Activated CD4-positive, alpha-beta memory T cell treated with anti-CD3 and anti-CD28 coated beads for 36 hours (primary cell): ENCODE results near the gene RAB1A. TPM values are rescaled to one million over a fixed set of nuclear protein-coding genes. Genes with fewer than 3 reads are reported as not detected.

ENCODE experiments used
- CTCF ChIA-PET: fragments of 350-600 bp; sonication (Branson Sonifier 250); formaldehyde crosslinking; loops from one replicate; lab custom pipeline; 2021; ENCODE audit warnings: antibody characterized with exemption, inconsistent platforms; lab: Charles Lee
- POLR2A ChIA-PET: fragments of 350-600 bp; sonication (Branson Sonifier 250); formaldehyde crosslinking; loops from one replicate; lab custom pipeline; 2021; ENCODE audit warnings: antibody characterized with exemption; lab: Charles Lee
- DNase-seq: peaks from one replicate; pipeline ENCODE4 v3.0.0-alpha.2; 2020
- H3K27ac Mint-ChIP-seq: one replicate; pipeline ENCODE4 v1.8.0; 2021; ENCODE audit warnings: mixed read lengths
- H3K27me3 Mint-ChIP-seq: one replicate; pipeline ENCODE4 v1.8.0; 2021; ENCODE audit warnings: mixed read lengths
- H3K36me3 Mint-ChIP-seq: one replicate; pipeline ENCODE4 v1.8.0; 2021; ENCODE audit warnings: mixed read lengths
- H3K4me1 Mint-ChIP-seq: one replicate; pipeline ENCODE4 v1.8.0; 2021; ENCODE audit warnings: low read depth, mixed read lengths
- H3K4me3 Mint-ChIP-seq: one replicate; pipeline ENCODE4 v1.8.0; 2021; ENCODE audit warnings: mild to moderate bottlenecking, mixed read lengths
- H3K9me3 Mint-ChIP-seq: one replicate; pipeline ENCODE4 v1.8.0; 2021; ENCODE audit warnings: mixed read lengths
- intact Hi-C: fragments of 100-400 bp; cut with micrococcal nuclease; formaldehyde crosslinking; loops from one replicate; pipeline ENCODE4 v1.15.1; 2023
- total RNA-seq, 2 experiments: library from RNA; stranded (reverse); gene quantifications; one replicate each; pipeline ENCODE4 v1.2.3, GENCODE V29; 2021

The RAB1A gene
- total RNA-seq, 2 experiments from 2014 or later: 84.3 to 84.5 TPM

- Mint-ChIP-seq H3K27ac (no peak overlapping the region), H3K27me3 (no peaks in the 10 kb centered on the region), H3K9me3 (no peaks in the 10 kb centered on the region), H3K4me1 (no peaks in the 10 kb centered on the region), H3K4me3 (no peak overlapping the region), H3K36me3 (peaks cover 28% of the 10 kb centered on the region)
- intact Hi-C loops: no loop called here
- ChIA-PET POLR2A (no interaction called here), CTCF (no interaction called here)
- DNase-seq: no peak
These were observed 48.6 kb downstream of the RAB1A start for GRCh38 chr2:65081232-65081685.

- Mint-ChIP-seq H3K9me3 (no peaks in the 10 kb centered on the region), H3K36me3 (peaks cover 21% of the 10 kb centered on the region), H3K27me3 (no peaks in the 10 kb centered on the region), H3K4me1 (no peaks in the 10 kb centered on the region), H3K27ac (no peak overlapping the region), H3K4me3 (no peak overlapping the region)
- DNase-seq: no peak
- intact Hi-C loops: no loop called here
- POLR2A ChIA-PET: no interaction called here
- CTCF ChIA-PET: no interaction called here
These were observed 50.9 kb downstream of the RAB1A start for GRCh38 chr2:65079017-65079416.

GRCh38 chr2:65077898-65078297 lies 52.0 kb downstream of the RAB1A start:
- ChIA-PET POLR2A (interaction anchor here (0.5 kb wide), 1 partner anchor 73 kb away, joined by 3 read pairs; no protein-coding TSS in a partner anchor), CTCF (interaction anchor here (0.9 kb wide), 1 partner anchor 52 kb away, joined by 3 read pairs; the partner anchor contains the start of gene RAB1A)
- Mint-ChIP-seq H3K36me3 (peaks cover 17% of the 10 kb centered on the region), H3K27ac (no peak overlapping the region), H3K4me3 (no peak overlapping the region), H3K27me3 (no peaks in the 10 kb centered on the region), H3K4me1 (peaks cover under 1% of the 10 kb centered on the region), H3K9me3 (no peaks in the 10 kb centered on the region)
- no peak for DNase-seq
- intact Hi-C loops: no loop called here

DNA sequence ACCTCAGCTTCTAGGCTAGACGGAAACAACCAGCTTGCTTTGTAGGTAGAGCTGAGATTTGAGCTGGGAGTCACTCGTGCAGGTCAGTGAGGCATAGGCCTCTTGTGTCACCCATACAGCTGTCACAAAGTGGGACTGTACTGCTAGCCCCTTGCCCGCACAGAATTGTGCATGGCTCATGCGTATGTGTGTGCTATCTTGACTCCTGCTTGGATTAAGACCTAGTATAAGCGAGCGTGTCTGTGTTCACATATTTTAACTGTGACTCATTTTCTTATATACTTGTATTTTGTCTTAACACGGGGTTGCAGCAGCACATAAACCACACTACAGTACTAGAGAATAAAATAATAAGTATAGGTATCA lies 53.6 kb downstream of the RAB1A start:
- DNase-seq: no peak
- peaks cover 17% of the 10 kb centered on the region for H3K36me3 Mint-ChIP-seq
- intact Hi-C loops: no loop called here

GRCh38 chr2:65075605-65076344 lies 54.1 kb downstream of the RAB1A start:
- Mint-ChIP-seq H3K27ac (peak overlapping the region; percentile 14), H3K9me3 (no peaks in the 10 kb centered on the region), H3K36me3 (peaks cover 18% of the 10 kb centered on the region), H3K27me3 (no peaks in the 10 kb centered on the region), H3K4me3 (no peak overlapping the region), H3K4me1 (peaks cover 13% of the 10 kb centered on the region)
- ChIA-PET POLR2A (no interaction called here), CTCF (interaction anchor here (1.2 to 1.3 kb wide), 2 partner anchors 11 to 93 kb away, joined by 3 to 4 read pairs; no protein-coding TSS in a partner anchor)
- intact Hi-C loops: no loop called here
- no peak for DNase-seq

More for the DNA sequence above, 53.6 kb downstream of the RAB1A start:
- Mint-ChIP-seq H3K27ac (peak overlapping the region; percentile 14), H3K9me3 (no peaks in the 10 kb centered on the region), H3K27me3 (no peaks in the 10 kb centered on the region), H3K4me1 (peaks cover 10% of the 10 kb centered on the region), H3K4me3 (no peak overlapping the region)
- ChIA-PET CTCF (interaction anchor here (1.2 to 1.3 kb wide), 2 partner anchors 12 to 93 kb away, joined by 3 to 4 read pairs; no protein-coding TSS in a partner anchor), POLR2A (no interaction called here)

- CTCF ChIA-PET: interaction anchor here (0.6 to 1.4 kb wide), 3 partner anchors 10 to 17 kb away, joined by 3 to 4 read pairs (median 4); no protein-coding TSS in a partner anchor
These were observed 54.7 kb downstream of the RAB1A start for GRCh38 chr2:65075176-65075575.

DNA sequence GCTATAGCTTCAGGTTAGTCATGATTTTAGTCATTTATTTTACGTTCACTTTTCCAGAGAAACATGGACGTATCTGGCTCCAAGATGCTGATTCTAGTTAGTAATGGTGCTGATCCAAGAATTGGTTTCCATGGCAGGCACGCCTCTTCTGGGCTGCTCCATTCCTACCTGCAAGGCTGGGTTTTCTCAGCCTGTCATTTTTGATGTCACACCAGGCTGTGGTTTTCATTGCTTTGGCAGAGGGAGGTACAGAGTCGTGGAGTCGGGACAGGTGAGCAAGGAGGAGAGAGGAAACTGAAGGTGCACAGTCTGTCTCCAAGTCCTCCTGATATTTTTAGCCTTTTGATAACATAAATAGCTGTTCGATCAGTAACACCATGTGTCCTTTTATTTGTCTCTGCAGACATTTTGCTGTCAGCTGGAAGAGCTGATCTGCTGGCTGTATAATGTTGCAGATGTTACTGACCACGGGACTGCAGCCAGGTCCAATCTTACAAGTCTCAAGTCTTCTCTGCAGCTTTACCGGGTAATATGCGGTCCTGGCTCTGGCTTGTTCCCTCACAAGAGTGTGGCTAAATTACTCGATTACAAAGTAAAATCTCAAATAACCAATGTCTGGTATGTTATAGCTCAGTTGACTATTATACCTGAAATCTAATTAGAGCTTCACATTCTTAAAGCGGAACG lies 55.9 kb downstream of the RAB1A start:
- H3K9me3 Mint-ChIP-seq: no peaks in the 10 kb centered on the region
- peaks cover 18% of the 10 kb centered on the region for H3K4me1 Mint-ChIP-seq
- no peak for DNase-seq
- no peak overlapping the region for H3K4me3 Mint-ChIP-seq
- no peak overlapping the region for H3K27ac Mint-ChIP-seq
- no peaks in the 10 kb centered on the region for H3K27me3 Mint-ChIP-seq
- intact Hi-C loops: no loop called here
- POLR2A ChIA-PET: interaction anchor here (1.1 to 1.5 kb wide), 2 partner anchors 9 to 11 kb away, joined by 3 read pairs; no protein-coding TSS in a partner anchor
- H3K36me3 Mint-ChIP-seq: peaks cover 12% of the 10 kb centered on the region
- CTCF ChIA-PET: interaction anchor here (1.1 to 1.4 kb wide), 3 partner anchors 9 to 113 kb away, joined by 3 to 5 read pairs (median 3); no protein-coding TSS in a partner anchor

More at GRCh38 chr2:65075176-65075575, 54.7 kb downstream of the RAB1A start:
- Mint-ChIP-seq H3K9me3 (no peaks in the 10 kb centered on the region), H3K4me3 (no peak overlapping the region), H3K4me1 (peaks cover 18% of the 10 kb centered on the region), H3K36me3 (peaks cover 17% of the 10 kb centered on the region), H3K27me3 (no peaks in the 10 kb centered on the region), H3K27ac (no peak overlapping the region)
- no peak for DNase-seq
- intact Hi-C loops: no loop called here
- POLR2A ChIA-PET: interaction anchor here (1.1 to 1.5 kb wide), 2 partner anchors 10 kb away, joined by 3 read pairs; no protein-coding TSS in a partner anchor

DNA sequence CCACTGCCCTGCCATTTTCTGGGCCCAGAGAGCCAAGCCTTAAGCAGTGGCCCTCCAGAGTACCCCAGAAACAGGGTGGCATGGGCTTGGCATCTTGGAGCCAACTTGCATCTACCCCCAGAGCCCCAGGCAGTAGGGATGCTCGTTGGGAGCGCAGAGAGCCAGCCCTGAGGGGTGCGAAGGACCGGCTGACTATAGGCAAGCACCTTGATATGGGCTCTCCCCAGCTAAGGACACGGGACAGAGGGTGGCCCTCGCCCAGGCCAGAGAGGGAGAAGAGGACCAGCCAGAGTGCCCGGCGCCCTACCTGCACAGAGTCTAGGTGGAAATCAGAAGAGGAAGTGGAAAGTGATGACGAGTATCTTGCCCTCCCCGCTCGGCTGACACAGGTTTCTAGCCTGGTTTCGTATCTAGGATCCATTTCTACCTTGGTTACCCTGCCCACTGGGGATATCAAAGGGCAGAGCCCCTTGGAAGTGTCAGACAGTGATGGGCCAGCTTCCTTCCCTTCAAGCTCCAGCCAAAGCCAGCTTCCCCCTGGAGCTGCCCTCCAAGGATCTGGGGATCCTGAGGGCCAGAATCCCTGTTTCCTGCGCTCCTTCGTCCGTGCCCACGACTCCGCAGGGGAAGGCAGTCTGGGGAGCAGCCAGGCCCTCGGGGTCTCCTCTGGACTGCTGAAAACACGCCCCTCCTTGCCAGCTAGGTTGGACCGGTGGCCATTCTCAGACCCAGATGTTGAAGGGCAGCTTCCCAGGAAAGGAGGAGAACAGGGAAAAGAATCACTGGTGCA lies 57.5 kb downstream of the RAB1A start:
- H3K27me3 Mint-ChIP-seq: no peaks in the 10 kb centered on the region
- H3K4me1 Mint-ChIP-seq: peaks cover 31% of the 10 kb centered on the region
- no peak overlapping the region for H3K4me3 Mint-ChIP-seq
- H3K36me3 Mint-ChIP-seq: peaks cover 11% of the 10 kb centered on the region
- ChIA-PET CTCF (interaction anchor here (2.2 to 6.0 kb wide), 2 partner anchors 98 to 114 kb away, joined by 7 to 38 read pairs; no protein-coding TSS in a partner anchor), POLR2A (no interaction called here)
- intact Hi-C loops: no loop called here
- no peak for DNase-seq
- peak overlapping the region; percentile 38 for H3K27ac Mint-ChIP-seq
- no peaks in the 10 kb centered on the region for H3K9me3 Mint-ChIP-seq

DNA sequence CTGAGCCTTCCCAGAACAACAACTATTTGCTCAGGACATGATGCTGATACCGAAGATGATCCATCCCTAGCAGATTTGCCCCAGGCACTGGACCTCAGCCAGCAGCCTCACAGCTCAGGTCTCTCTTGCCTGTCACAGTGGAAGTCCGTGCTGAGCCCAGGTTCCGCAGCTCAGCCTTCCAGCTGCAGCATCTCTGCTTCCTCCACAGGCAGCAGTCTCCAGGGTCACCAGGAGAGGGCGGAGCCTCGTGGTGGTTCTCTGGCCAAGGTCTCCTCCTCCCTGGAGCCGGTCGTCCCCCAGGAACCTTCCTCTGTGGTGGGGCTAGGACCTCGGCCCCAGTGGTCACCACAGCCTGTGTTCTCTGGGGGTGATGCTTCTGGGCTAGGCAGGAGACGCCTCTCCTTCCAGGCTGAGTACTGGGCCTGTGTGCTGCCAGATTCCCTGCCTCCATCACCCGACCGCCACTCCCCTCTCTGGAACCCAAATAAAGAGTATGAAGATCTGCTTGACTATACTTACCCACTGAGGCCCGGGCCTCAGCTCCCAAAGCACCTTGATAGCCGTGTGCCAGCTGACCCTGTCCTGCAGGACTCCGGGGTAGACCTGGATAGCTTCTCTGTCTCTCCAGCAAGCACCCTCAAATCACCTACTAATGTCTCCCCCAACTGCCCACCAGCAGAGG lies 58.3 kb downstream of the RAB1A start:
- POLR2A ChIA-PET: no interaction called here
- H3K36me3 Mint-ChIP-seq: peaks cover 8% of the 10 kb centered on the region

DNA sequence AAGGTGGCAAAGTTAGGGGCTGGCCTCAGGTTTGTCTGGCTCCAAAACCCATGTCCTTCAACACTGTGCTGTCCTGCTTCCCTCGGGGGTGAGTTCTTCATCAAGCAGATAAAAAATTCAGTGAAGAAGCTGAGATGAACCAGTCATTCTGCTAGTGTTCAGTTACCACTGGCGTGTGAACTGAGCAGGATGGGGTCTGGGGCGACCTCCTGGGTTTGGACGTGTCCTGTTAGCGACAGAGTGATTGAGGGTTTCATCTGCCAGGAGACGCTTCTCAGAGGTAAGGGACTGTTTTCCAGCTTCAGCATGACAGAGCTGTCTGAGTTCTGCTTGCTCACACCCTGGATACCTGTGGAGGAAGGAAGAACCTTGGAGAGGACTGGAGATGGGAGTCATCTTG lies 59.0 kb downstream of the RAB1A start:
- H3K9me3 Mint-ChIP-seq: no peaks in the 10 kb centered on the region
- ChIA-PET POLR2A (no interaction called here), CTCF (interaction anchor here (0.9 to 6.0 kb wide), 4 partner anchors 51 to 116 kb away, joined by 3 to 38 read pairs (median 5); no protein-coding TSS in a partner anchor)
- peak overlapping the region; percentile 81 for H3K27ac Mint-ChIP-seq
- H3K36me3 Mint-ChIP-seq: peaks cover 8% of the 10 kb centered on the region
- DNase-seq: no peak
- H3K27me3 Mint-ChIP-seq: no peaks in the 10 kb centered on the region
- H3K4me3 Mint-ChIP-seq: no peak overlapping the region
- intact Hi-C loops: no loop called here
- H3K4me1 Mint-ChIP-seq: peaks cover 39% of the 10 kb centered on the region

More for the DNA sequence above, 58.3 kb downstream of the RAB1A start:
- Mint-ChIP-seq H3K9me3 (no peaks in the 10 kb centered on the region), H3K27ac (peak overlapping the region; percentile 45), H3K4me1 (peaks cover 37% of the 10 kb centered on the region), H3K4me3 (no peak overlapping the region), H3K27me3 (no peaks in the 10 kb centered on the region)
- no peak for DNase-seq
- intact Hi-C loops: no loop called here
- CTCF ChIA-PET: interaction anchor here (0.9 to 6.0 kb wide), 4 partner anchors 51 to 115 kb away, joined by 3 to 38 read pairs (median 5); no protein-coding TSS in a partner anchor
